NB4 (cell line): ENCODE measurements around the gene CPNE9.

ENCODE experiments used
- DNase-seq: peaks from one replicate; pipeline ENCODE4 v3.0.0; 2010; ENCODE audit warnings: low read depth
- H3K4me3 ChIP-seq: one replicate; pipeline ENCODE4 v1.5.1; 2011; ENCODE audit warnings: mild to moderate bottlenecking, low read depth, low read length, moderate library complexity
- MYC ChIP-seq: IDR thresholded peaks from 2 replicates; pipeline ENCODE4 v1.6.1; 2011; ENCODE audit warnings: low read depth, low read length
- POLR2A ChIP-seq: IDR thresholded peaks from 2 replicates; pipeline ENCODE4 v1.6.1; 2011; ENCODE audit warnings: mild to moderate bottlenecking; ENCODE audit not compliant: insufficient read length; ENCODE audit errors: extremely low read depth
- TF ChIP-seq, protein P1 (sequence below): IDR thresholded peaks from one replicate; pipeline ENCODE4 v1.5.1; 2012; ENCODE audit warnings: low read depth, low read length
- TF ChIP-seq, protein P2 (sequence below): IDR thresholded peaks from 2 replicates; pipeline ENCODE4 v1.6.1; 2011; ENCODE audit warnings: low read depth, low read length

The CPNE9 gene

DNA sequence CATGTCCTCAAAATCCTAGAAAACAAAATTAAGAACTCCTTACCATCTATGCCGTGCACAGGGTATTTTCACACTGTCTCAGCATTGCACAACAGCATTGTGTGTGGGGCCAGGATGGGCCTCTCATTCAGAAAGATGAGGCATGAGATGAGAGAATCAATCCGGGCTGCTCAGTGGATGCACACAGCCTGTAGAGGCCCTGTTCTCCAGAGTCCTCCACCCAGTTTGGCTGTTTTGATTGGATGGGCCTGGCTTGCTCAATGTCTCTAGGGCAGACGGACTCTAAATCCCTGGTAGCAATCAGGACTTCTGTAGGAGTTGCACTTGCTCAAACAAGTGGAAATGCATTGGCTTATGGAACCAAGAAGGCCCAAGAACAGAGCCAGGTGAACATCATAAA lies 20.2 kb upstream of the CPNE9 start:
- DNase-seq, result no peak
- H3K4me3 ChIP-seq, result no peak overlapping the region
- TF ChIP-seq POLR2A (no peak), MYC (no peak)
- TF ChIP-seq, protein P1, sequence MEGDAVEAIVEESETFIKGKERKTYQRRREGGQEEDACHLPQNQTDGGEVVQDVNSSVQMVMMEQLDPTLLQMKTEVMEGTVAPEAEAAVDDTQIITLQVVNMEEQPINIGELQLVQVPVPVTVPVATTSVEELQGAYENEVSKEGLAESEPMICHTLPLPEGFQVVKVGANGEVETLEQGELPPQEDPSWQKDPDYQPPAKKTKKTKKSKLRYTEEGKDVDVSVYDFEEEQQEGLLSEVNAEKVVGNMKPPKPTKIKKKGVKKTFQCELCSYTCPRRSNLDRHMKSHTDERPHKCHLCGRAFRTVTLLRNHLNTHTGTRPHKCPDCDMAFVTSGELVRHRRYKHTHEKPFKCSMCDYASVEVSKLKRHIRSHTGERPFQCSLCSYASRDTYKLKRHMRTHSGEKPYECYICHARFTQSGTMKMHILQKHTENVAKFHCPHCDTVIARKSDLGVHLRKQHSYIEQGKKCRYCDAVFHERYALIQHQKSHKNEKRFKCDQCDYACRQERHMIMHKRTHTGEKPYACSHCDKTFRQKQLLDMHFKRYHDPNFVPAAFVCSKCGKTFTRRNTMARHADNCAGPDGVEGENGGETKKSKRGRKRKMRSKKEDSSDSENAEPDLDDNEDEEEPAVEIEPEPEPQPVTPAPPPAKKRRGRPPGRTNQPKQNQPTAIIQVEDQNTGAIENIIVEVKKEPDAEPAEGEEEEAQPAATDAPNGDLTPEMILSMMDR, result no peak
- TF ChIP-seq, protein P2, sequence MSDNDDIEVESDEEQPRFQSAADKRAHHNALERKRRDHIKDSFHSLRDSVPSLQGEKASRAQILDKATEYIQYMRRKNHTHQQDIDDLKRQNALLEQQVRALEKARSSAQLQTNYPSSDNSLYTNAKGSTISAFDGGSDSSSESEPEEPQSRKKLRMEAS, result no peak

DNA sequence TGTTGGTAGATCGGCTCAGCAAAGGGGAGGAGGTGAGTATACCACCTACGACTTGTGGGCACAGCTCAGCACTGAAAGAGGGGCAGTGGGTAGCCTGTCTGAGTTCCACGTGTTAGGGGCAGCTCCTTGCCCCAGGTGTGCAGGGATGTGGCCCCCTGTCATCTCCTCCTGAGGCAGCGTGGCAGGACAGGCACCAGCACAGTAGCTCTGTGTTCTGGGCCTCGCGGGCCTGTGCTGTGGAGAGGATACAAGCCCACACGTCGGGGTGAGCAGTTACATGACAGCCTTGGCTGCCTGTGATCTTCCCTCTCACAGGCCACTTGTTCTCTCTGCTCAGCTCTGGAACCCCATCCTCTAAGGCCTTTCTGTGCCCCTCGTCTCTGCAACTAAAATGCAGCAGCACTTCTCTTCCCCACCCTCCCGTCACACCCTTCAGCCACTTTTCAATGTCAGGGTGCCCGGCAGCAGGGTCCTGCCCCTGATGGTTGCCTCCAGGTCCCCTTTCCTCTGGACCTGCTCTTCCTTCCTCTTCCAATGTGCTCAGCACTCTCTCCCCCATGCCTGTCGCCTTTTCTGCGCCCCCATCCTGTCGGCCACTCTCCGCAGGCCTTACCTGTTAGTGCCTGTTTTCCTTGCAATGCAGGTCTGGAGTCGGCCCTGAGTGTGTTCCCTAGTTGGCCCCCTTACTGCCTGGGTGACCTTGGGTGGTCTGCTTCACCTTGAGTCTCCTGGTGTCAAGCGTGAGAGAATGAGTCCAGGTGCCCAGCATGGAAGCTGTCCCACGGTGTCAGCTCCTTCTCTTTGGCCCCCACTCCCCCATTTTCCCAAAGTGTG lies 18.2 kb upstream of the CPNE9 start:
- H3K4me3 ChIP-seq, result no peak overlapping the region
- no peak for DNase-seq
- no peak for TF ChIP-seq MYC
- TF ChIP-seq, protein P2, result no peak

DNA sequence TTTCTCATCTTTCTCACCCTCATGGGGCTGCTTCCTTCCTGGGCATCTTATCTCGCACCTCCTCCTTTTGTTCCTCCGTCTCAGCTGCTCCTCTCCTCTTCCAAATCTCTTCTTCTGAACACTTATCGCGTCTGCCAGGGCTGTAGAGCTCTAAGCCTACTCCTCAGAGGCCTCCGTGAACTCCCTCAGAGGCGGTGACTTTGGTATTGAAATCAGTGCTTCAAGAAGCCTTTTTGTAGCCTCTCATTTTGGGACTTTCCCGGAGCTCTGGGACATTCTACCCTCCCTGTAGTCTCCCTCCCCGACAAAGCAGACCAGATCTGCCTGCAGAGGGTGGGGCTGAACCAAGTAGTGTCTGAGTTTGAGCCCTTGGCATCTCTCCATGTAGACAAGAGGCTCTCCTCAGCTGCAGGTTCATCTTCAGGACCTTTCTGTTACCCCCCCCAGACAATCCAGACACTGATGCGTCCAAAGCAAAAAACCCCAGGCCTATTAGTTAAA lies 17.5 kb upstream of the CPNE9 start:
- TF ChIP-seq, protein P2, result no peak
- TF ChIP-seq MYC (no peak), POLR2A (no peak)
- TF ChIP-seq, protein P1, result no peak
- DNase-seq, result no peak
- H3K4me3 ChIP-seq, result no peak overlapping the region

DNA sequence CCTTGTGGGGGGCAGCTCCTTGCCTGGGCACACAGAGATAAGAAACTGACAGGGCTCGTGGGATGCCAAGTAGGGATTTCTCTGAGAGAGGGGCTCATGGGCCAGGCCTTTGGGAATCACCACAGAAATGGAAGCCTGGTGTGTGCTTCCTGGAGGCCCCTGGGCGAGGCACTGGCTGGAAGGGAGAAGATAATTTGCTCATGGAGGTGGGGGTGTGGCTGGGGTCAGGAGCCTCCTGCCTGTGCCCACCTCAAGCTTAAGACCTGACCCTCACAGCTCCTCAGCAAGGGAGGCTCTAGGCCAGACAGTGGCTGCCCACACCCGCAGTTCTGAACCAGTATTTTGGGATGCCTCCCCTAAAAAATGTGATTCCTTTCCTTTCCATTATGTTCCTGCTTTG lies 16.9 kb upstream of the CPNE9 start:
- no peak for DNase-seq
- H3K4me3 ChIP-seq, result no peak overlapping the region
- TF ChIP-seq MYC, result no peak
- TF ChIP-seq, protein P2, result no peak
- TF ChIP-seq, protein P1, result no peak
- no peak for TF ChIP-seq POLR2A

DNA sequence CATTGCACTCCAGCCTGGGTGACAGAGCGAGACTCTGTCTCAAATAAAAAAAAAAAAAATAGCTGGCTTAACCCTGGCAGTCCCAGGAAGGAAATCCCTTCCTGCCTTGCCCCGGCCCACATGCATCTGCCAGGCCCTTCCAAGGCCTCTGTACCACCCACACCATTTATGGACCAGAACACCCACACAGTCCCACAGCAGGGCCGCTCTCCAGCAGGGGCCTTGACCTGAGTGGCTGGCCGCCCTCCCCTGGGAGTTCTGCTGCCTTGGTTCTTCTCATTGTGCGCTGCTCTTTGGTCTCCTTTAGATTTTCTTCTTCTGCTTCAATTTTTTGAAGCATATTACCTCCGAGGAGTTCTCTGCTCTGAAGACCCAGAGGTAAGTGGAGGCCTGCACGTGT lies 16.1 kb upstream of the CPNE9 start:
- TF ChIP-seq, protein P2, result no peak
- TF ChIP-seq MYC (no peak), POLR2A (no peak)
- TF ChIP-seq, protein P1, result no peak
- H3K4me3 ChIP-seq, result no peak overlapping the region
- DNase-seq, result no peak

DNA sequence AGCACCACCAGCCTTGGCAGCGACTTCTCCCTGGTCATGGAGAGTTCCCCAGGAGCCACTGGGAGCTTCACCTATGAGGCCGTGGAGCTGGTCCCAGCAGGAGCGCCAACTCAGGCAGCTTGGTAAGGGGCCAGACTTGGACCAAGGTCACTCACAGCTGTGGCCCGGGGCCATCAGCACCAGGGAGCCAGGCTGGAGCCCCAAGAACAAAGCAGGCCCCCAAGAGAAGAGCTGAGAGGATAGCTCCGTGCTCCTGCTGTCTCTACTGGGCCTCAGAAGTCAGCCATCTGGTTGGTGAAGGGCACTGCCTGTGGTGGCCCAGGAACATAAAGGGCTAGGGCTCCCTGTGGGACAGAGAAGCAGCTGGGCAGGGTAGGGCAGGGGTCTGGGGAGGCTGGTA lies 14.7 kb upstream of the CPNE9 start:
- no peak for TF ChIP-seq POLR2A
- TF ChIP-seq, protein P2, result no peak
- TF ChIP-seq, protein P1, result no peak
- TF ChIP-seq MYC, result no peak
- H3K4me3 ChIP-seq, result no peak overlapping the region
- no peak for DNase-seq
